Testis (tissue), 2 donors: ENCODE data around the gene JAK3.

Experiments
- CTCF ChIP-seq, 3 experiments: fragments of 450-650 bp in 2 of 3; fragments of 200-600 bp in 1 of 3; sonication (generic) in 1 of 3; IDR thresholded peaks; one replicate each; pipeline ENCODE4 v1.5.1; 2016 to 2019; ENCODE audit warnings: antibody characterized with exemption in 3 of 3, mild to moderate bottlenecking in 2 of 3, moderate library complexity in 1 of 3
- POLR2A ChIP-seq: fragments of 450-650 bp; IDR thresholded peaks from one replicate; pipeline ENCODE4 v1.6.1; 2017; ENCODE audit warnings: antibody characterized with exemption, mild to moderate bottlenecking, moderate library complexity

GRCh38 chr19:17830567-17831418, 17.0 kb downstream of the JAK3 start:
- no peak for TF ChIP-seq CTCF (IDR thresholded peaks at IDR 0.05)
- no peak for TF ChIP-seq POLR2A
